HG03565 (cell line): ENCODE data around the gene ATF7.
"Not testable (repeated sequence)": the region's sequence is repeated elsewhere in the genome, so short reads cannot be mapped to it uniquely, and the experiment has no call there.

ENCODE experiments used
- ATAC-seq: cut with Tn5 transposase; IDR thresholded peaks from one replicate; pipeline ENCODE4 v1.9.1; 2021; ENCODE audit warnings: mild to moderate bottlenecking, moderate library complexity; ENCODE audit not compliant: unreplicated experiment

The ATF7 gene

GRCh38 chr12:53598971-53599370 is 27.2 kb downstream of the ATF7 start:
- ATAC-seq: not testable (repeated sequence)

DNA sequence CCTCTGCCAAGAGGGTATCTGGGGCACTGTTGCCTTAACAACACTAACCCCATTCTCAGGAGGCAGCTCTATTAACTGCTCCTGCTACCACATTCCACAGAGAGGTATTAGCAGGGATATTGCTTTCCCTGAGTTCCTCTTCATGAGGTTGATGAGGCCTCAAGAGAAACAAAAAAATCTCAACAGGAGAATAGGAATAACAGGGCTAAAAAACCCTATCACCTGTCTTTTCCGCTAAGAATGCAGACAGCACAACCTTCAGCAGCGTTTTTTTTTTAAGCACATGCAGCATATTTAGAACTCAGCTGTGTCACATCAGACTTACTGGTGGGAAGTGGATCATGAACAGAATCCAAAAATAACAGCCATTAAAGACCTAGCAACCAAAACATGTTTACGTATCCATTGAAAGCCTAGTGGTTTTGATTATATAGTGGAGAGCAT is 29.2 kb downstream of the ATF7 start:
- no peak for ATAC-seq

GRCh38 chr12:53594897-53595615 is 31.1 kb downstream of the ATF7 start:
- ATAC-seq: no peak

GRCh38 chr12:53593707-53594106 is 32.5 kb downstream of the ATF7 start:
- no peak for ATAC-seq

GRCh38 chr12:53593031-53593430 is 33.2 kb downstream of the ATF7 start:
- ATAC-seq: no peak

- no peak for ATAC-seq
Observed at GRCh38 chr12:53592426-53592825, 33.8 kb downstream of the ATF7 start.

DNA sequence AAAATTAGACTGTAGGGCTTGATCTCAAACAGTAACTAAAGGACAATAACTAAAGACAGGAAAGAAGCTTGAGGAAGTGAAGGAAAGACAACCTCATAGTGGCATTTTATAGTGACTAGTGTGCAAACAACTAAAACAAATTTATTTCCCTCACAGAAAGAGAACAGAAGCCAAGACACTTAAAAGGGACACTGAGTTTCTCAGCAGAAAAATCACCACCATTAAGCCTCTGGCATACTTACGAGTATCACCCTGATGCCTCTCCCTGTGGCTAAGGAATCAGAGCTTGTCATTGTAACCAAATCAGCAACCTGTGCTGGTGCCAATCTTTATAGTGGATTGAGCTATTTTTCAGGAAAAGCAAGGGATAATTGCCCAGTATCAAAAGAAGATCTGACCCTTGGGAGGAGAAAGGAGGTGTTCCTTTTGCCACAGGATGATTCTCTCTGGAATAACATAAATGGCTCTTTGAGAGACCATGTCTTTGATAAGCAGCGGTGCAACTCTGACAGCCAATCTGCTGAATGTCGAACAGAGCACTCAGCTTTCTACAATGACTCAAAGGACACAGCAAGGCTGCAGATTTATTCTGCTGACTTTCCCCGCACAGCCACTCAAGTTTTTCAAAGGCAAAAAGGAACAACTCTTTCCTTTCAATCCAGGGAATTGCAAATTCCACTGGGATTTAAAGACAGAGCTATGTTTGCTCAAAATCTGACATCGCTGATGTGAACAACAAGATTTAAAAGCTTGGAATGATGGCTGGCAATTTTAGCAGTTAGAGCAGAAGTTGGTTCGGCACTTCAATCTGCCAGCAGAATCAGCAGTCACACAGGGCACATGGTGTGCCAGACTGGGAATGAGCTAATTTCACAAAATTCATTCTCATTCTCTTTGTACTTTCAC is 34.6 kb downstream of the ATF7 start:
- ATAC-seq: no peak

- ATAC-seq: no peak
Observed at GRCh38 chr12:53590652-53591051, 35.5 kb downstream of the ATF7 start.

DNA sequence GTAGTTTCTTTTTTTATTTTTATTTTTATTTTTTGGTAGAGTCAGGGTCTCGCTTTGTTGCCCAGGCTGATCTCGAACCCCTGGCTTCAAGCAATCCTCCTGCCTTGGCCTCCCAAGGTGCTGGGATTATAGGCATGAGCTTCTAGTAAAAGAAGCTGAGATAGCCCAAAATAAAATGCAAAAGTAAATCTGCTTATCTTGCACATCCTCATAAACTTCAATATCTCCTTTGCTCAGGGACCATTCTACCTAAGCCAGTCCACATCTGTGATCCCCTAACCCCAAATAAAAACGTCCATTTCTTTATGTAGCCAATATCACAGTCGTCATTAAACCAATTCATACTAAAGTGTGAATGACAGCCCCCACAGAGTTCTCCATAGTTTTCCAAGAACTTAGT is 36.3 kb downstream of the ATF7 start:
- no peak for ATAC-seq

DNA sequence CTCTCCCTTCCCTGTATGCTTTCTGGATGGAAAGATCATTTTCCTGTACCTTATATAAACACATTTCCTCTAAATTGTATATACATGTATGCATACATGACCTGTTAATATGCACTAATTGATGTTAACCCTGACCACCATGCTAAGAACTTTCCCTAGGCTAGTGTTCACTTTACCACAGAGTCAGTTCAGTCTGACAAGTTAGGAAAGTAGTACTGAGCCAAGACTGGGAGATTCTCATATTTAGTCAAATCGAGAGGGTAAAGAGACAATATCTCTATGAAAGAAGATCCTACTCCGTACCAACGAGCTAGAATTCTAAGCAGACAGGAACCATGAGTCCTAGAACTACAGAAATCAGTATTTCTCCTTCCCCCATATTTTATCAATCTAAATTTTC is 36.8 kb downstream of the ATF7 start:
- no peak for ATAC-seq

- ATAC-seq: no peak
Observed at GRCh38 chr12:53588123-53588522, 38.1 kb downstream of the ATF7 start.

GRCh38 chr12:53586745-53587144 is 39.4 kb downstream of the ATF7 start:
- no peak for ATAC-seq

GRCh38 chr12:53585448-53586125 is 40.6 kb downstream of the ATF7 start:
- ATAC-seq: peak; percentile 65

DNA sequence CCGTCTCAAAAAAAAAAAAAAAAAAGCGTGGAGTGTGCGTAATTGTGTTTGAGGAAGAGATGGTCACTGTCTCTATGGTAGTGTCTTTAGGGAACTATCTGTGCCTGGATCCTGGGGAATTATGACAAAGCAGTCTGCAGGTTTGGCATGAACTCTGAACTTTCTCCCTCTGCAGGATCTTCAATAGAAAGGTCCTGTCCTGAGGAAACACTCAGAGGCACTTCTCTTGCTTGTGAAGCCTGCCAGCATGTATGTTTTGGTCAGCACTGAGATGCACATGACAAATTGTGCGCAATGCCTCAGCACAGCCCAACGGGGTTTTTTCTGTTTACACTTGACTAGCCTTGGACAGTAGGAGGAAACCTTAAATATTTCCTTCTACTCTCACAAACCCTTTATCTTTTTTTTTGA is 46.6 kb downstream of the ATF7 start:
- peak; percentile 63 for ATAC-seq

DNA sequence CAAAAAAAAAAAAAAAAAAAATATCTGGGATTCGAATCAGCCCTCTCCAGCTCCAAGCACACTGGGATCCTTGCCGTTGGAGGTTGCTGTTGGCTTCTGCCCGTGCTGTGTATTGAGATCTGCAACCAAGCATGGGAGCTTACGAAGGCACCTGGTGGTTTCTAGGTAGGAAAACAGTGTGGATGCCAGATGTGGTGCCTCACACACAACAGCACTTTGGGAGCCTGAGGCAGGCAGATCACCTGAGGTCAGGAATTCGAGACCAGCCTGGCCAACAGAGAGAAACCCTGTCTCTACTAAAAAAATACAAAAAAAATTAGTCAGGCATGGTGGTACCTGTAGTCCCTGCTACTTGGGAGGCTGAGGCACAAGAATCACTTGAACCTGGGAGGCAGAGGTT is 47.4 kb downstream of the ATF7 start:
- no peak for ATAC-seq

DNA sequence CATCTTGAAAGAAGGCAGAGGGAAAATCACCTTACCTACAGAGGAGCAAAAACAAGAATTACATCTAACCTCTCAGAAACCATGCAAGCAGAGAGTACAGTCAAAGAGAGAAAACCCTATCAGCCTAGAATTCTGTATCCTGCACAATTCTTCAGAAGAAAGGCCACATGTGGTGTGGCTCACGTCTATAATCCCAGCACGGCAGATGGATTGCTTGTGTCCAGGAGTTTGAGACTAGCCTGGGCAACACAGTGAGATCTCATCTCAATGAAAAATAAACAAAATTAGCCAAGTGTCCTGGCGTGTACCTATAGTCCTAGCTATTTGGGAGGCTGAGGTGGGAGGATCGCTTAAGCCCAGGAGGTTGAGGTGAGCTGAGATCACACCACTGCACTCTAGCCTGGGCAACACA is 48.2 kb downstream of the ATF7 start:
- peak; percentile 68 for ATAC-seq

GRCh38 chr12:53575502-53576249 is 50.5 kb downstream of the ATF7 start:
- no peak for ATAC-seq

DNA sequence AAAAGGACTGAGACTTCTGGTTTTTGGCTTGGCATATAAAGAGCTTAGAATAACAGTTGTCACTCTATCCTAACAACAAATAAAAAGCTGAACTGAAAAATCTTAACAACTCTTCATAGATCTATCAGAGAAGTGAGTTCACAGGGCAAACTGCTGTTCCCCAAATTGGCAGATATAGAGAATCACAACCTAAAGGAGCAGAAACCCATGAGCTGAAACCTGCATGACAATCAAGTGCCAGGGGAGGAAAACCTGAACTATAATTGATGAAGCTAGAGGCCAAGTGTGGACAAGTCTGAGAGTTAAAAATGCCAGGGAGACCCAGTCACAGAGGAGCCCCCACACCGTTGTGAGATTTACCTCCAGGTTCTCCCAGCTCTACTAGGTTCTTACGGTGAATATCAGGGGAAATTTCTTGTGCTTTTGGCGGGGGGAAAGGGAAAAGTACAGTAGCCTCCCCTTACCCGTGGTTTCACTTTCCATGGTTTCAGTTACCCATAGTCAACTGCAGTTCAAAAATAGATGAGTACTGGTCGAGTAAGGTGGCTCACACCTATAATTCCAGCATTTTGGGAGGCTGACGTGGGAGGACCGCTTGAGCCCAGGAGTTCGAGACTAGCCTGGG is 53.9 kb downstream of the ATF7 start:
- no peak for ATAC-seq

DNA sequence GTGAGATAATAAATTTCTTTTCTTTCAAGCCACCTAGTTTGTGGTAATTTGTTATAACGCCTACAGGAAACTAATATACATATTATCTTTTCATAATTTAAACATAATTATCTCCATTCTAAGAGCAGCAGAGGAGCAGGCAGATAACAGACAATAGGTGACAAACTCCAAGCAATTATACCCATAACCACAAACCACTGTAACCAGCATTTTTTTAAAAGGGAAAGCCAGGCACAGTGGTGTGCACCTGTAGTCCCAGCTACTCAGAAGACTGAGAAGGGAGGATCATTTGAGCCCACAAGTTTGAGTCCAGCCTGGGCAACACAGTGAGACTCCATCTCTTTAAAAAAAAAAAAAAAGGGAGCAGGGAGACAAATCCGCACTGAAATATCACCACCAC is 54.9 kb downstream of the ATF7 start:
- ATAC-seq: no peak

DNA sequence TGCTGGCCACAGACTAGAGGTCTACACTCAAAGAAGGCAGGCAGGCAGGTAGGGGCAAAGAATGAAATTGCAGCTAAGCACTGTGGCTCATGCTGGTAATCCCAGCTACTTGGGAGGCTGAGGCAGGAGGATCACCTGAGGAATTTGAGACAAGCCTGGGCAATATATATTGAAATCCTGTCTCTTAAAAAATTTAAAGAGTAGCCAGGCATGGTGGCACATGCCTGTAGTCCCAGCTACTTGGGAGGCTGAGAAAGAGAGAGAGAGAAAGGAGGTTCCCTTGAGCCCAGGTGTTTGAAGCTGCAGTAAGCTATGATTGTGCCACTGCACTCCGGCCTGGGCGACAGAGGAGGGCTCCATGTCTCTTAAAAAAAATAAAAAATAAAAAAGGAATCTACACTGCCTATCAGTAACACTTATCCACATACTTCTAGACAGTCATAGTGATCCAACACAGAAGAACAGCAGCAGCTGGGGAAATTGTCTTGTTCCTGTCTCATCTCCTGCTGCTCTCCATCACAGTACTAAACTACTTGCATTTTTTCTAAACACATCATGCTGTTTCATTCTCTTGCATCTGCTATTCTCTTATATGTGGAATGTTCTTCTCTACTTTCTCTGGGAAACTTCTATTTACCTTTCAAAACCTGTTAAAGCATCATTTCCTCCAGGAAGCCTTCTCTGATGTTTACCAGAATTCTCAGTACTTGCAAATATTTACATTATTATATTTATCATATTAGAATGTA is 57.2 kb downstream of the ATF7 start:
- no peak for ATAC-seq
